ENCODE results near the gene TUBGCP3. TPM values are rescaled to one million over a fixed set of nuclear protein-coding genes. Genes with fewer than 3 reads are reported as not detected.

The TUBGCP3 gene
- total and polyA plus RNA-seq, 5 donors = 9.4 to 21.9 (median 18.6) TPM

DNA sequence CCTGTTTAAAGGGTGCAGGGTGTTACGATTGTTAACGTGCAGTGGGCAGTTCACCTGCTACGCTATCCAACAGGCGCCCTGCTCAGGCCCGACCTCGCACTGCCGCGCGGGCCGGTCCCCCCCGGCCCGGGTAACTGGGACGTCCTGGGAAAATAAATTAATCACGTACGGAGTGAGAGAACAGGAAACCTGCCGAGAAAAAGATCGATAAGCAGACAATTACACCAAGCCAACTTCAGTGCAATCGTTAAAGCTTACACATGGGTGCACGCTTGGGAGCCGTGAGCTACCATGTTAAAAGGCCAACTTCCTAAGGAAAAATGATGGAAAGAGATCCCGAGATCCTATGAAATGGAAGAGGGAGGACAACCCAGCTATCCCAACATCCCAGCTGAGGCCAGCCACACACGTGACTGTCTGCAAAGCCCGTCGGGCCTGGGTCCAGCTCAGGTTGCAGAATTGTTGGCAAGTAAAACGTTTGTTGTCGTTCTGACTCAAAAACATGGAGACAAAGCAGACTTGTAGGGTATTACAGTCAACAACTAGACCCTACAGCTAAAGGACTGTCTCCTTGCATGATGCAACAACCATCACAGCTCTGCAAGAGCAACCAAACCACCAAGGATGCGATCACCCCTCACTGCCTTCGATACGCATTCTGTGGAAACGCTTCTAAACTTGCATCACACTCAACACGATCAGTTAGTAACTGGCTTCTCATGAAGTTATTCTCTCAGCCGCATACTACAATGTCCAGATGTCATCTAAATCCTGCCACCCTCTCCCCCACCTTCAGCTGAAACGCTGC, 741 bp upstream of the TUBGCP3 start:
- 63% methylated on average over 33 of the region's 33 CpGs for WGBS
- ATAC-seq = peak in 1 of 2 donors; percentile 6
- H3K4me1 ChIP-seq (ENCODE audit: control insufficient read depth, insufficient read depth, low read length) = no peaks in the 10 kb centered on the region
- H3K4me3 ChIP-seq (ENCODE audit: low read length) = peak overlapping the region; percentile 89
- H3K27me3 ChIP-seq (ENCODE audit: control insufficient read depth, insufficient read depth) = no peaks in the 10 kb centered on the region
- intact Hi-C loops (cut with DNase I) = no loop called here
- H3K9me3 ChIP-seq (ENCODE audit: control insufficient read depth, low read length) = no peaks in the 10 kb centered on the region
- DNase-seq = peak in 1 of 3 donors; percentile 51
- H3K27ac ChIP-seq (ENCODE audit: low read length) = peak overlapping the region; percentile 76

DNA sequence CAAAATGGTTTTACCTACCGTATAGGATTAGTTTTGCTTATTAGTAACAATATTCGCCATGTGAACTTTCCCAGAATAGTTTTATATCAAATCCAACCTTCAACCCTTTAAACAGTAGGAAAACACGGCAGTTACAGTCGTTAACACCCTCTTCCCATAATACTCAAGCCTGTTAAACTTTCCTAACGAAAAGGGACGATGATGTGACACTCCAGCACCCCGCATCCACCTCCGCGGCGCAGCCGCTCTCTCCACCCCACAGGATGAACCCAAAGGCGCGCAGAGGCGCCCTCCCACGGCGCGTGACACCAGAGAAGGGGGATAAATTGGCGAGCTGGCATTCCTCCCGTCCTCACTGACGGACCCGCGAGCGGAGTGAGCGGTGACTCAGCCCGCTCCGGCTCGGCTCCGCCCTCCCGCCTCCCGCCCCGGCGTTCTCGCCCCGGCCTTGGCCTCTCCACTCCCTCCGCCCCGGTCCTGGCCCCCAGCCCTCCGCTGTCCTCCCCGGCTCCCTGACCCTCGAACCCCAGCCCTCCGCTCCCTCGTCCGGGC, 665 bp downstream of the TUBGCP3 start:
- WGBS = under 1% methylated on average over 42 of the region's 42 CpGs
- H3K9me3 ChIP-seq (ENCODE audit: control insufficient read depth, low read length) = no peaks in the 10 kb centered on the region
- no peaks in the 10 kb centered on the region for H3K27me3 ChIP-seq (ENCODE audit: control insufficient read depth, insufficient read depth)
- DNase-seq (peak; percentile 91 to 93 (median 92)), ATAC-seq (peak; percentile 90 to 95)
- H3K4me1 ChIP-seq (ENCODE audit: control insufficient read depth, insufficient read depth, low read length) = no peaks in the 10 kb centered on the region
- peak overlapping the region; percentile 97 for H3K27ac ChIP-seq (ENCODE audit: low read length)
- intact Hi-C loops (cut with DNase I) = no loop called here
- peak overlapping the region; percentile 89 for H3K4me3 ChIP-seq (ENCODE audit: low read length)

DNA sequence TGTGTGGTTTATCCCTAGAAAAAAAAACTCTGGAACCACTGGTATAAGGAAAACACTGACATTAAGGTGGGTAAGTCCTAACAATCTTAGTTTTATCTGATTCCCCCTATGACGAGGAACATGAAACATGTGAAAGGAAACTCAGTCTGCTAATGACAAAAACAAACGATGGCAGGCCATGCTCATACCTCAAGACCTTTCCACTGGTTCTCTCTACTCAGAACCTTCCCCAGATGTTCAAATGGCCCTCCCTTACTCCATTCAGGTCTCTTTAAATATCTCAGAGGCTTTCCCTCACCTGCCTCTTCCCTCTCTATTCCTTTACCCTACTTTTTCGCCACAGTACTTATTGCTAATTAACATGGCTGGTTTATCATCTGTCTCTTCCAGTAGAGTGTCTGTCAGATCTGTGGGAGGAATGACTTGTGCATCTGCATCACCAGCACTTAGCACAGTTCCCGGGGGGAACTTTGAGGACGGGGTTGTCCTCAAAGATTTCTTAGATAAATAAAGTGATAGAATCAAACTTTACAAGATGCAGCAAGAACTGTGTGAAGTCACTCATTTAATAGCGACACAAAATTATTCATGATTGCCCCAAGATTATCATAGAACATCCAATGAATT, 1.5 kb downstream of the TUBGCP3 start:
- ATAC-seq (no peak), DNase-seq (no peak)
- WGBS = 76% methylated on average over 6 of the region's 6 CpGs
- H3K27ac ChIP-seq (ENCODE audit: low read length) = no peak overlapping the region
- no peaks in the 10 kb centered on the region for H3K9me3 ChIP-seq (ENCODE audit: control insufficient read depth, low read length)
- no peaks in the 10 kb centered on the region for H3K4me1 ChIP-seq (ENCODE audit: control insufficient read depth, insufficient read depth, low read length)
- intact Hi-C loops (cut with DNase I) = no loop called here
- peak overlapping the region; percentile 89 for H3K4me3 ChIP-seq (ENCODE audit: low read length)
- no peaks in the 10 kb centered on the region for H3K27me3 ChIP-seq (ENCODE audit: control insufficient read depth, insufficient read depth)

- H3K4me1 ChIP-seq (ENCODE audit: control insufficient read depth, insufficient read depth, low read length) = no peaks in the 10 kb centered on the region
- H3K27me3 ChIP-seq (ENCODE audit: control insufficient read depth, insufficient read depth) = no peaks in the 10 kb centered on the region
- ATAC-seq (no peak), DNase-seq (peak in 2 of 3 donors; percentile 56 to 64)
- no peaks in the 10 kb centered on the region for H3K9me3 ChIP-seq (ENCODE audit: control insufficient read depth, low read length)
- intact Hi-C loops (cut with DNase I) = no loop called here
- WGBS = 80% methylated on average over 11 of the region's 11 CpGs
- no peak overlapping the region for H3K4me3 ChIP-seq (ENCODE audit: low read length)
- H3K27ac ChIP-seq (ENCODE audit: low read length) = no peak overlapping the region
Measured at GRCh38 chr13:112583592-112584277, 4.2 kb downstream of the TUBGCP3 start.

DNA sequence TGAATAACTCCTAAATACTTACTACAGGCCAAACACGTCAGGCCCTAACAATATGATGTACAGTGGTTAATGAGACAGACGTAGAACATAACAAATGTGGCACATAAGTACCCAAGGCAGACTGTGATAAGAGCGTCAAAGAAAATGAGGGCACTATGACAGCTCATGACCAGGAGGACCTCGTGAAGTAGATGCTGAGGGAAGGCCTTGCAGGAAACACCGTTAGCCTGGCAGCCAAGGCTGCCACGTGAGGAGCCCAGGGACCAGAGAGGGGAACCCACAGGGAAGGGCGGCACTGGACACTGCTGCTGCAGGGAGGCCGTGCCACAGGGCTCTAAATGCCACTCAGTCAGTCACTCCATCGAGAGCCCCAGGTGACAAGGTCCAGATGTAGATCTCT, 5.7 kb downstream of the TUBGCP3 start:
- no peak overlapping the region for H3K4me3 ChIP-seq (ENCODE audit: low read length)
- H3K4me1 ChIP-seq (ENCODE audit: control insufficient read depth, insufficient read depth, low read length) = no peaks in the 10 kb centered on the region
- no peak overlapping the region for H3K27ac ChIP-seq (ENCODE audit: low read length)
- 71% methylated on average over 9 of the region's 9 CpGs for WGBS
- no peaks in the 10 kb centered on the region for H3K27me3 ChIP-seq (ENCODE audit: control insufficient read depth, insufficient read depth)
- ATAC-seq = no peak
- intact Hi-C loops (cut with DNase I) = no loop called here
- H3K9me3 ChIP-seq (ENCODE audit: control insufficient read depth, low read length) = no peaks in the 10 kb centered on the region
- DNase-seq = no peak

GRCh38 chr13:112580912-112581311, 7.0 kb downstream of the TUBGCP3 start:
- intact Hi-C loops (cut with DNase I) = no loop called here
- Histone ChIP-seq H3K27ac (ENCODE audit: low read length) (no peak overlapping the region), H3K27me3 (ENCODE audit: control insufficient read depth, insufficient read depth) (no peaks in the 10 kb centered on the region), H3K9me3 (ENCODE audit: control insufficient read depth, low read length) (no peaks in the 10 kb centered on the region), H3K4me3 (ENCODE audit: low read length) (no peak overlapping the region), H3K4me1 (ENCODE audit: control insufficient read depth, insufficient read depth, low read length) (no peaks in the 10 kb centered on the region)
- ATAC-seq = peak; percentile 14 to 52
- DNase-seq = no peak
- 71% methylated on average over 3 of the region's 3 CpGs for WGBS

- Histone ChIP-seq H3K9me3 (ENCODE audit: control insufficient read depth, low read length) (no peaks in the 10 kb centered on the region), H3K27me3 (ENCODE audit: control insufficient read depth, insufficient read depth) (no peaks in the 10 kb centered on the region), H3K27ac (ENCODE audit: low read length) (no peak overlapping the region), H3K4me1 (ENCODE audit: control insufficient read depth, insufficient read depth, low read length) (no peaks in the 10 kb centered on the region), H3K4me3 (ENCODE audit: low read length) (no peak overlapping the region)
- ATAC-seq (no peak), DNase-seq (no peak)
- over 99% methylated on average over 2 of the region's 2 CpGs for WGBS
- intact Hi-C loops (cut with DNase I) = no loop called here
Measured at GRCh38 chr13:112580211-112580610, 7.7 kb downstream of the TUBGCP3 start.

- 94% methylated on average over 18 of the region's 18 CpGs for WGBS
- no peak overlapping the region for H3K4me3 ChIP-seq (ENCODE audit: low read length)
- ATAC-seq (no peak), DNase-seq (no peak)
- intact Hi-C loops (cut with DNase I) = no loop called here
- H3K27me3 ChIP-seq (ENCODE audit: control insufficient read depth, insufficient read depth) = no peaks in the 10 kb centered on the region
- no peaks in the 10 kb centered on the region for H3K9me3 ChIP-seq (ENCODE audit: control insufficient read depth, low read length)
- no peaks in the 10 kb centered on the region for H3K4me1 ChIP-seq (ENCODE audit: control insufficient read depth, insufficient read depth, low read length)
- H3K27ac ChIP-seq (ENCODE audit: low read length) = no peak overlapping the region
Measured at GRCh38 chr13:112579310-112579843, 8.6 kb downstream of the TUBGCP3 start.

- DNase-seq = no peak
- ATAC-seq = no peak
- Histone ChIP-seq H3K4me3 (ENCODE audit: low read length) (no peak overlapping the region), H3K9me3 (ENCODE audit: control insufficient read depth, low read length) (no peaks in the 10 kb centered on the region), H3K4me1 (ENCODE audit: control insufficient read depth, insufficient read depth, low read length) (peaks cover 6% of the 10 kb centered on the region), H3K27ac (ENCODE audit: low read length) (no peak overlapping the region), H3K27me3 (ENCODE audit: control insufficient read depth, insufficient read depth) (no peaks in the 10 kb centered on the region)
- intact Hi-C loops (cut with DNase I) = no loop called here
Measured at GRCh38 chr13:112576768-112577167, 11.2 kb downstream of the TUBGCP3 start.

DNA sequence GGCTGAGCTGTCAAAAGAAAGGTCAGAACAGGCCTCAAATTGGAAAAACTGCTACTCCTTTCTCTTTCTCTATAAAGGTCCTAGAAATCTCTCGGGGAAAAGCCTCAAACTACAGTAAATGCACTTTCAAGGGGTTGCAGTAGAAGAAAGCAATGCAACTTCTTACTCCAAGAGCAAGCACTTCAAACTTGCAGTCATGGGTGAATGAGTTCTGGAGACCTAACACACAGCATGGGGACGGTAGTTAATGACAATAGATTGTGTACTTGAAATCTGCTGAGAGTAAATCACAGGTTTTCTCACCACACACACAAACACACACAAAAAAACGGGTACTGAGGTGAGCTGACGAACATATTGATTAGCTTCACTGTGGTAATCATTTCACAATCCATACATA, 11.8 kb downstream of the TUBGCP3 start:
- Histone ChIP-seq H3K9me3 (ENCODE audit: control insufficient read depth, low read length) (no peaks in the 10 kb centered on the region), H3K27ac (ENCODE audit: low read length) (no peak overlapping the region), H3K27me3 (ENCODE audit: control insufficient read depth, insufficient read depth) (no peaks in the 10 kb centered on the region), H3K4me3 (ENCODE audit: low read length) (no peak overlapping the region), H3K4me1 (ENCODE audit: control insufficient read depth, insufficient read depth, low read length) (peaks cover 6% of the 10 kb centered on the region)
- intact Hi-C loops (cut with DNase I) = no loop called here
- no peak for DNase-seq
- WGBS = 79% methylated on average over 4 of the region's 4 CpGs
- ATAC-seq = no peak

DNA sequence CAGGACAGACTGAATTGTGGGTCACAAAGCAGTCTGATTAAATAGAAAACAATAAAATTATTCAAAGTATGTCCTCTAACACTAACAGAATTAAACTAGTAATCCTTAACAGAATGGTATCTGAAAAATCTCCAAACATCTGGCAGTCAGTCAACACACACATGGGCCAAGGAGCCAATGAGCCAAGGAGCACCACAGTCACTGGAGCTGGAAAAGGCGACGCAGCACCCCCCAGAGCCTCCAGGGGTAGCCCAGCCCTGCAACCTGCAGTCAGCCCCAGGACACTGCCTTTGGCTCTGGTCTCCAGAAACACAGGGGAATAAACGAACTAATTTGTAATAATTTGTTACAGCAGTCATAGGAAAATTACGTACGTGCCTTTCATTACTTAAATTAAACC, 12.3 kb downstream of the TUBGCP3 start:
- Histone ChIP-seq H3K27me3 (ENCODE audit: control insufficient read depth, insufficient read depth) (no peaks in the 10 kb centered on the region), H3K4me1 (ENCODE audit: control insufficient read depth, insufficient read depth, low read length) (peaks cover 6% of the 10 kb centered on the region), H3K9me3 (ENCODE audit: control insufficient read depth, low read length) (no peaks in the 10 kb centered on the region), H3K4me3 (ENCODE audit: low read length) (no peak overlapping the region), H3K27ac (ENCODE audit: low read length) (no peak overlapping the region)
- intact Hi-C loops (cut with DNase I) = no loop called here
- WGBS = 90% methylated on average over 5 of the region's 5 CpGs
- ATAC-seq (no peak), DNase-seq (no peak)
